ENCODE data around the gene SEMA6A. TPM values are rescaled to one million over a fixed set of nuclear protein-coding genes. Genes with fewer than 3 reads are reported as not detected.

The SEMA6A gene
- total and polyA plus RNA-seq, 7 donors, result 1.1 to 7.6 (median 3.1) TPM

DNA sequence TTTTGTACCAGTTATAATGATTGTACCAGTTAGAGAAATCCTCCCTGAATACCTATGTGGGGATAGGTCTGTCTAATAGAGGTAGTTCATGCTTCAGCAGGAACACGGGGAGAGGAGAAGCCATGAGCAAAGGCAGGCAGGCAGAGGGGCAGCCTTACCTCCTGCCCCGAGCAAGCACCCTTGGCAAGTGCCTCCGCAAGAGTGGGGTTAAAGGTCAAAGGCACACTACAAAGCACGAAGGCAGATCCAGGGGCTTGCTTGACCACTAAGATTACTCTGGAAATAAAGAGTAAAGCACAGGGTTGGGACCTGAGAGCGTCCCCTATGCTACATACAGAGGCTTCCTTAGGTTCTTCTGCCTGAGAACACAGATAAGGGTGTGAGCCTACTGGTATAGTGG is 100.9 kb downstream of the SEMA6A start:
- Histone ChIP-seq H3K27ac (no peak overlapping the region), H3K36me3 (ENCODE audit: insufficient read depth in 1 of 2, low read depth in 1 of 2) (peaks cover 9 to 22% of the 10 kb centered on the region in 2 donors), H3K4me3 (no peak overlapping the region), H3K27me3 (ENCODE audit: insufficient read depth in 3 of 3, low read length in 2 of 3) (no peaks in the 10 kb centered on the region), H3K4me1 (no peaks in the 10 kb centered on the region), H3K9me3 (peaks cover 7% of the 10 kb centered on the region)
- intact Hi-C loops (cut with DNase I), result no loop called here
- TF ChIP-seq, protein P1, sequence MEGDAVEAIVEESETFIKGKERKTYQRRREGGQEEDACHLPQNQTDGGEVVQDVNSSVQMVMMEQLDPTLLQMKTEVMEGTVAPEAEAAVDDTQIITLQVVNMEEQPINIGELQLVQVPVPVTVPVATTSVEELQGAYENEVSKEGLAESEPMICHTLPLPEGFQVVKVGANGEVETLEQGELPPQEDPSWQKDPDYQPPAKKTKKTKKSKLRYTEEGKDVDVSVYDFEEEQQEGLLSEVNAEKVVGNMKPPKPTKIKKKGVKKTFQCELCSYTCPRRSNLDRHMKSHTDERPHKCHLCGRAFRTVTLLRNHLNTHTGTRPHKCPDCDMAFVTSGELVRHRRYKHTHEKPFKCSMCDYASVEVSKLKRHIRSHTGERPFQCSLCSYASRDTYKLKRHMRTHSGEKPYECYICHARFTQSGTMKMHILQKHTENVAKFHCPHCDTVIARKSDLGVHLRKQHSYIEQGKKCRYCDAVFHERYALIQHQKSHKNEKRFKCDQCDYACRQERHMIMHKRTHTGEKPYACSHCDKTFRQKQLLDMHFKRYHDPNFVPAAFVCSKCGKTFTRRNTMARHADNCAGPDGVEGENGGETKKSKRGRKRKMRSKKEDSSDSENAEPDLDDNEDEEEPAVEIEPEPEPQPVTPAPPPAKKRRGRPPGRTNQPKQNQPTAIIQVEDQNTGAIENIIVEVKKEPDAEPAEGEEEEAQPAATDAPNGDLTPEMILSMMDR (IDR thresholded peaks at IDR 0.05), result no peak
- ATAC-seq, result no peak
- DNase-seq, result no peak
- 87 to 93% (median 88%) methylated on average over 5 of the region's 5 CpGs for WGBS, 3 donors

DNA sequence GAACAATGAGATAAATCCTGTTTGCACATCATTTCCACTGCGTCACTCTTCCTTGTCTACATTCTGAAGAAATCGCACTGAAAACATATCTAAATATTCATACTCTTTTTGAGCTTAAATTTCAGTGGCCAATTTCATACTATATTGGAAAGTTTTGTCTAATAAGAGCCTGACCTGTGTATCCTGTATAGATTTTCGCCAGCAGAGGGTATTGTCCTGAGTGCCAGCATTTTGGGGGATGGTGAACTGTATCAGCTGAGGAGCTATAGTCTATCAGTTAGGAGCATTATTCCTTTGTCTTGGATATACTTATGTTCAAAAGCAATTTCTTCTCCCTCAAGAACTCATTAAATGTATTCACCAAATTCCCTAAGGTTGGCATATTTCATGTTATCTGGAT is 102.3 kb downstream of the SEMA6A start:
- intact Hi-C loops (cut with DNase I), result no loop called here
- TF ChIP-seq, protein P1 (IDR thresholded peaks at IDR 0.05), result no peak
- no peaks in the 10 kb centered on the region for H3K27me3 ChIP-seq (ENCODE audit: insufficient read depth in 3 of 3, low read length in 2 of 3)
- WGBS, 3 donors, result 94 to 96% (median 96%) methylated on average over 3 of the region's 3 CpGs
- H3K4me3 ChIP-seq, result no peak overlapping the region
- ATAC-seq (no peak), DNase-seq (no peak)
- H3K9me3 ChIP-seq, result peaks cover 11% of the 10 kb centered on the region
- H3K27ac ChIP-seq, result no peak overlapping the region
- H3K36me3 ChIP-seq (ENCODE audit: insufficient read depth in 1 of 2, low read depth in 1 of 2), result peaks cover 9 to 11% of the 10 kb centered on the region in 2 donors
- no peaks in the 10 kb centered on the region for H3K4me1 ChIP-seq

DNA sequence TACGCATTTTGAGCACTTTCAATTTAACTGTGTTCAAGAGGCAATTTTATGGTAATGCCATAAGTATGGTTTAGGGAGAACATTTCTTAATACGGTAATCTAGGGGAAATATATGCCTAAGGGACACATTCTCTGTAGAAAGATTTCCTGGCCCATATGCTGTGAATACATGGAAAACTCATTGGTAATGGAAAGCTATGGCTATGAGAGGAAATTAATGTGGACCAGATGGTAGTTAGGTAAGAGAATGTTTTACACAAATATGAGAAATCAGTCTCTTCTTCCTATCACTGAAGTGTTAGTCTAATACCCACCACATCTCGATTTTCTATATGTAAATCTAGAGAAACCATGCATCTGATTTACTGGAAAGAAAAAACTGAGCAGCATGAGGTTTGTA is 105.0 kb downstream of the SEMA6A start:
- 57 to 61% (median 58%) methylated on average over 3 of the region's 3 CpGs for WGBS, 3 donors
- intact Hi-C loops (cut with DNase I), result no loop called here
- no peaks in the 10 kb centered on the region for H3K4me1 ChIP-seq
- no peak overlapping the region for H3K4me3 ChIP-seq
- DNase-seq (no peak), ATAC-seq (no peak)
- no peaks in the 10 kb centered on the region for H3K27me3 ChIP-seq (ENCODE audit: insufficient read depth in 3 of 3, low read length in 2 of 3)
- H3K36me3 ChIP-seq (ENCODE audit: insufficient read depth in 1 of 2, low read depth in 1 of 2), result peaks cover 2 to 3% of the 10 kb centered on the region in 2 donors
- peaks cover 4% of the 10 kb centered on the region for H3K9me3 ChIP-seq
- TF ChIP-seq, protein P1 (IDR thresholded peaks at IDR 0.05), result no peak
- H3K27ac ChIP-seq, result no peak overlapping the region

DNA sequence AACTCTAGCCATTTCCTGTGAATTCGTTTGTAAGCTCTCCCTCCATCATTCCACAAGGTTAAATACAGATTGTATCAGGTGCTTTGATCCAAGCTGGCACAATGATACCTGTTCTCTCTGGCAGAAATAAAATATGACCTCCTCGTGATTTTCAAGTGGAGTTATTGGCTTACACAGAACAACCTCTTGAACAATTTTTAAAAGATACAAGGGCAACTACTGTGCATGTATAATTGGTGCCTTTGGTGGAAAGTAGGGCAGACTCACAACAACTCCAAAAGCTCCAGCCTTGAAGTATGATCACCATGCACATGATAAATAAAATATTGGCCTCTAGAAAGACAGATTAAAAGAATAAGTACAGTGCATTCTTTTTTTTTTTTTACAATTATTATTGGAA is 106.0 kb downstream of the SEMA6A start:
- peaks cover 4% of the 10 kb centered on the region for H3K9me3 ChIP-seq
- peaks cover 0 to 3% of the 10 kb centered on the region in 2 donors for H3K36me3 ChIP-seq (ENCODE audit: insufficient read depth in 1 of 2, low read depth in 1 of 2)
- no peaks in the 10 kb centered on the region for H3K4me1 ChIP-seq
- H3K4me3 ChIP-seq, result no peak overlapping the region
- DNase-seq (no peak), ATAC-seq (no peak)
- TF ChIP-seq, protein P1 (IDR thresholded peaks at IDR 0.05), result no peak
- WGBS, 3 donors, result 50 to 76% (median 51%) methylated on average over 2 of the region's 2 CpGs
- H3K27ac ChIP-seq, result no peak overlapping the region
- intact Hi-C loops (cut with DNase I), result no loop called here
- H3K27me3 ChIP-seq (ENCODE audit: insufficient read depth in 3 of 3, low read length in 2 of 3), result no peaks in the 10 kb centered on the region

DNA sequence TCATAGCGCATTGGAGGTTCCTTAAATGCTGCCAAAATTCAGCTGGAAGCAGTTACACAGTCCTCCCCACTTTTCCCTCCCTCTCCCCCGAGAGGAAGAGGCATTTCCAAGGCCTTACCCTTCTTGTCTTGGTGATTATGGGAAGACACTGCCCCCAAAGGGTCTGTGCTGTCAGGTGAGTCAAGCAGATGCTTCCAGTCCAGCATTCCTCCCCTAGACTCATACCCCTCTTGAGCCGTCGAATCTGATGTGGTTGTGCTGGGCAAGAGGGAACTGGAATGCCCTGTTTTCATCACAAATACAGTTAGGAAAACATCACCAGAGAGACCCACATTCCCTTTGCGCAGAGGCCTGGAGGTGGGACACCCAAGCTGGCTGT is 107.2 kb downstream of the SEMA6A start:
- ATAC-seq (no peak), DNase-seq (no peak)
- Histone ChIP-seq H3K4me1 (no peaks in the 10 kb centered on the region), H3K4me3 (no peak overlapping the region), H3K27me3 (ENCODE audit: insufficient read depth in 3 of 3, low read length in 2 of 3) (no peaks in the 10 kb centered on the region), H3K9me3 (peaks cover 4% of the 10 kb centered on the region), H3K36me3 (ENCODE audit: insufficient read depth in 1 of 2, low read depth in 1 of 2) (no peaks in the 10 kb centered on the region), H3K27ac (no peak overlapping the region)
- TF ChIP-seq, protein P1 (IDR thresholded peaks at IDR 0.05), result no peak
- intact Hi-C loops (cut with DNase I), result no loop called here
- 81 to 86% (median 84%) methylated on average over 5 of the region's 5 CpGs for WGBS, 3 donors
